ENCODE data around the gene CCL19.
A peak's percentile ranks its signal among the peaks of the same experiment; 100 is the strongest.

The CCL19 gene

GRCh38 chr9:34647651-34648050 is 43.4 kb downstream of the CCL19 start:
- Histone ChIP-seq H3K27me3 (no peaks in the 10 kb centered on the region), H3K4me3 (peak overlapping the region; percentile 81 to 96), H3K4me1 (peaks cover 2 to 43% (median 38%) of the 10 kb centered on the region in 4 donors), H3K9me3 (no peaks in the 10 kb centered on the region), H3K27ac (peak overlapping the region; percentile 89 to 94), H3K36me3 (peaks cover 8 to 17% (median 16%) of the 10 kb centered on the region in 3 donors)
- DNase-seq: no peak
- intact Hi-C loops (cut with DNase I; ENCODE audit: low total_unique reads): no loop called here
- no peak for TF ChIP-seq CTCF (IDR thresholded peaks at IDR 0.05)

GRCh38 chr9:34647084-34647403 is 44.0 kb downstream of the CCL19 start:
- Histone ChIP-seq H3K9me3 (no peaks in the 10 kb centered on the region), H3K36me3 (peaks cover 8 to 17% (median 16%) of the 10 kb centered on the region in 3 donors), H3K27me3 (no peaks in the 10 kb centered on the region), H3K4me1 (peaks cover 0 to 38% (median 33%) of the 10 kb centered on the region in 4 donors), H3K27ac (peak overlapping the region; percentile 89 to 94), H3K4me3 (peak overlapping the region; percentile 81 to 96)
- no peak for TF ChIP-seq CTCF (IDR thresholded peaks at IDR 0.05)
- intact Hi-C loops (cut with DNase I; ENCODE audit: low total_unique reads): no loop called here
- no peak for DNase-seq

GRCh38 chr9:34646211-34647083 is 44.6 kb downstream of the CCL19 start, which contains the start of gene GALT:
TSS of gene GALT (plus strand) at chr9:34646675. CDS start at chr9:34646705, 30 bp downstream.
- H3K9me3 ChIP-seq: no peaks in the 10 kb centered on the region
- DNase-seq: peak; percentile 97
- H3K36me3 ChIP-seq: peaks cover 8 to 17% (median 16%) of the 10 kb centered on the region in 3 donors
- intact Hi-C loops (cut with DNase I; ENCODE audit: low total_unique reads): no loop called here
- peaks cover 0 to 34% (median 29%) of the 10 kb centered on the region in 4 donors for H3K4me1 ChIP-seq
- H3K27ac ChIP-seq: peak within 1 kb of the TSS; percentile 89 to 94
- TF ChIP-seq CTCF (IDR thresholded peaks at IDR 0.05): peak; percentile 39 to 55
- H3K27me3 ChIP-seq: no peaks in the 10 kb centered on the region
- peak within 1 kb of the TSS; percentile 81 to 96 for H3K4me3 ChIP-seq

- Histone ChIP-seq H3K4me3 (no peak overlapping the region), H3K27ac (no peak overlapping the region), H3K4me1 (peaks cover 0 to 25% (median 21%) of the 10 kb centered on the region in 4 donors), H3K36me3 (peaks cover 8 to 16% (median 15%) of the 10 kb centered on the region in 3 donors), H3K9me3 (no peaks in the 10 kb centered on the region), H3K27me3 (no peaks in the 10 kb centered on the region)
- TF ChIP-seq CTCF (IDR thresholded peaks at IDR 0.05): no peak
- intact Hi-C loops (cut with DNase I; ENCODE audit: low total_unique reads): no loop called here
- no peak for DNase-seq
Observed at GRCh38 chr9:34644766-34645314, 46.2 kb downstream of the CCL19 start.

- DNase-seq: no peak
- no peaks in the 10 kb centered on the region for H3K9me3 ChIP-seq
- intact Hi-C loops (cut with DNase I; ENCODE audit: low total_unique reads): no loop called here
Observed at GRCh38 chr9:34642679-34643078, 48.4 kb downstream of the CCL19 start.

More at GRCh38 chr9:34642679-34643078, 48.4 kb downstream of the CCL19 start:
- no peaks in the 10 kb centered on the region for H3K36me3 ChIP-seq
- H3K27ac ChIP-seq: no peak overlapping the region
- H3K4me1 ChIP-seq: peaks cover 0 to 24% (median 20%) of the 10 kb centered on the region in 4 donors
- no peaks in the 10 kb centered on the region for H3K27me3 ChIP-seq
- no peak for TF ChIP-seq CTCF (IDR thresholded peaks at IDR 0.05)
- H3K4me3 ChIP-seq: no peak overlapping the region
